Skeletal muscle satellite cell (primary cell): ENCODE measurements around the gene PPFIA1.
A peak's percentile ranks its signal among the peaks of the same experiment; 100 is the strongest.

Experiments
- H3K27me3 ChIP-seq: 2 replicates; pipeline ENCODE4 v1.7.0; 2013; ENCODE audit warnings: low read length; ENCODE audit not compliant: control insufficient read depth, insufficient read depth
- H3K36me3 ChIP-seq: 2 replicates; pipeline ENCODE4 v1.7.0; 2013; ENCODE audit warnings: mild to moderate bottlenecking, control low read depth, low read length; ENCODE audit not compliant: insufficient read depth
- H3K4me1 ChIP-seq: 2 replicates; pipeline ENCODE4 v1.7.0; 2013; ENCODE audit warnings: low read length; ENCODE audit not compliant: control insufficient read depth, insufficient read depth
- H3K4me2 ChIP-seq: 2 replicates; pipeline ENCODE4 v1.7.0; 2013; ENCODE audit warnings: mild to moderate bottlenecking, low read length
- H3K4me3 ChIP-seq: 2 replicates; pipeline ENCODE4 v1.7.0; 2013; ENCODE audit warnings: low read length
- H3K9ac ChIP-seq: 2 replicates; pipeline ENCODE4 v1.7.0; 2013; ENCODE audit warnings: mild to moderate bottlenecking, low read depth, low read length, moderate library complexity
- H3K9me3 ChIP-seq: replicated peaks from 2 replicates; pipeline ENCODE4 v1.7.0; 2013; ENCODE audit warnings: mild to moderate bottlenecking, control low read depth, low read length

Gene PPFIA1

DNA sequence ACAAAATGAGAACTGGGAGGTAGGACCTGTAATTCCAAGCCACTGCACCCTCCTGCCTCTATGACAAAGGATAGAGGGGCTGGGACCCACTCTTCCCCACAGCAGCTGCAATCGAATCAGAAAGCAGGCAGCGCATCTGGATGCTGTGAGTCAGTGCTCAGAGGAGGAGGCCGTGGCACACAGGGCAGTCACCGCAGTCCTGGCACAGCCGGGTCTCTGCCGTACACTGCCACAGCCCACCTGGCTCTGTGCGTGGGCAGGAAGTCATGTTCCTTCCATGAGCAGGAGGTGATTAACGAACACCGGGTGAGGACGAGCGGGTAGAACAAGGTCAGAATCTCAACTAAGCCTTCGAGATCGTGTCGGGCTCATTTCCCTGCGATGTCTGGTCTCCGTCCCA lies 30.2 kb upstream of the PPFIA1 start:
- H3K9me3 ChIP-seq, result no peaks in the 10 kb centered on the region
- H3K4me3 ChIP-seq, result no peak overlapping the region
- no peak overlapping the region for H3K4me2 ChIP-seq
- H3K36me3 ChIP-seq, result no peaks in the 10 kb centered on the region
- peaks cover 11% of the 10 kb centered on the region for H3K4me1 ChIP-seq
- H3K27me3 ChIP-seq, result peaks cover 29% of the 10 kb centered on the region
- no peak overlapping the region for H3K9ac ChIP-seq

DNA sequence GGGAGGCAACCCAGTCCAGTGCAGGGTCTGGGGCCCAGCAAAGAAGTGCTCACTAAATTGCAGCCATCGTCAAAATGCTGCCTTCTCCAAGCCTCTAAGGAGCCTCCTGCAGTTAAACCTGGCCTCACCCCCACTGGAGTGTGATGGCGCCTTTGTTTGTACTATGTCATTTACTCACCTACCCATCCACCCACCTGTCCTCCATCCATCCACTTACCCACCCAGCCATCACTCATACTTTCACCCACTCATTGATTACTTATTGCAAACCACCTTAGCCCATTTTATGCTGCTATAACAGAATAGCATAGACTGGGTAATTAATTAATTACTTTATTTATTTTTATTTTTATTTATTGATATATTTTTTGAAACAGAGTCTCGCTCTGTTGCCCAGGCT lies 28.8 kb upstream of the PPFIA1 start:
- Histone ChIP-seq H3K36me3 (no peaks in the 10 kb centered on the region), H3K4me1 (peaks cover 11% of the 10 kb centered on the region), H3K4me3 (no peak overlapping the region), H3K4me2 (no peak overlapping the region), H3K9me3 (no peaks in the 10 kb centered on the region), H3K27me3 (peaks cover 29% of the 10 kb centered on the region), H3K9ac (no peak overlapping the region)

- no peaks in the 10 kb centered on the region for H3K9me3 ChIP-seq
- no peak overlapping the region for H3K4me2 ChIP-seq
- no peak overlapping the region for H3K9ac ChIP-seq
- H3K27me3 ChIP-seq, result peaks cover 33% of the 10 kb centered on the region
- H3K4me1 ChIP-seq, result peaks cover 17% of the 10 kb centered on the region
- no peak overlapping the region for H3K4me3 ChIP-seq
- H3K36me3 ChIP-seq, result no peaks in the 10 kb centered on the region
Observed at GRCh38 chr11:70242885-70243284, 27.6 kb upstream of the PPFIA1 start.

GRCh38 chr11:70243912-70244652 lies 26.4 kb upstream of the PPFIA1 start:
- Histone ChIP-seq H3K9me3 (no peaks in the 10 kb centered on the region), H3K9ac (no peak overlapping the region), H3K4me3 (no peak overlapping the region), H3K27me3 (peaks cover 43% of the 10 kb centered on the region), H3K36me3 (no peaks in the 10 kb centered on the region), H3K4me1 (peaks cover 17% of the 10 kb centered on the region), H3K4me2 (peak overlapping the region; percentile 18)

- Histone ChIP-seq H3K9ac (no peak overlapping the region), H3K27me3 (peaks cover 43% of the 10 kb centered on the region), H3K4me3 (no peak overlapping the region), H3K4me1 (peaks cover 17% of the 10 kb centered on the region), H3K36me3 (no peaks in the 10 kb centered on the region), H3K4me2 (no peak overlapping the region), H3K9me3 (no peaks in the 10 kb centered on the region)
Observed at GRCh38 chr11:70244698-70245097, 25.8 kb upstream of the PPFIA1 start.

DNA sequence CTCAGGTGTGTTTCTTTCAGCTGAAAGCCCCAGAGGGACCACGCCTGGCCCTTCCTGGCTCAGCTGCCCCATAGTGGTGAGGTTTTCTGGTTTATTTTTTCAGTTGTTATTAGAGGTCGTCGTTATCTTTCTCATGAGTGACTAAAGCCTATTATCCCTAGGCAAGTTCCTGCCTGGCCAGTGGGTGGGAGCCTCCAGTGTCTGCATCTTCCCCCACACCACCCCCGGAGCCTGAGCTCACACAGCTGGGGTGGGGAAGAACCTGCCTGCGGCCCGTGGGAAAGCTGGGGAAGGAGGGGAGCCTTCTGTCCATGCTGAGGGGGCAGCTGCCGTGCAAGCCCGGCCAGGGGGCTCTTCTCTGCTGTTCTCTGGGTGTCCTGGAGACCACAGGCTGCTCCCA lies 24.3 kb upstream of the PPFIA1 start:
- Histone ChIP-seq H3K9me3 (no peaks in the 10 kb centered on the region), H3K4me1 (peaks cover 17% of the 10 kb centered on the region), H3K4me3 (no peak overlapping the region), H3K9ac (no peak overlapping the region), H3K36me3 (no peaks in the 10 kb centered on the region), H3K27me3 (peaks cover 38% of the 10 kb centered on the region), H3K4me2 (no peak overlapping the region)

- Histone ChIP-seq H3K9ac (no peak overlapping the region), H3K4me3 (no peak overlapping the region), H3K27me3 (peaks cover 42% of the 10 kb centered on the region), H3K4me2 (no peak overlapping the region), H3K4me1 (peaks cover 17% of the 10 kb centered on the region), H3K36me3 (no peaks in the 10 kb centered on the region), H3K9me3 (no peaks in the 10 kb centered on the region)
Observed at GRCh38 chr11:70247042-70247709, 23.3 kb upstream of the PPFIA1 start.

DNA sequence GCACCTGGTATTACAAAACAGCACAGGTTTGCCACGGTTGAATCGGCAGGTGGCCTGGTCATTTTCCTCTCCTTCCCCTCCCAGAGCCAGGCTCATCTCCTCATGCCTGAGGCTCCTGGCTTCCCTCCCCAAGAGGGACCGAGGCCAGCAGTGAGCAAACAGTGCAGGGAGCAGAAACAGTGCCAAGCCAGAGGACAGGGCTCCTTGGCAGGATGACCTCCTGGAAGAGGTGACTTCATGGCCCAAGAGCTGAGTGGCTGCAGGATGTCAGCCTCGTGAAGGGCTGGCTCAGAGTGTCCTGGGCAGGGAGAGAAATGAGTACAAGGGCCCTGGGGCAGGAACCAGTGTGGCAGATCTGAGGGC lies 22.8 kb upstream of the PPFIA1 start:
- no peak overlapping the region for H3K4me2 ChIP-seq
- no peaks in the 10 kb centered on the region for H3K9me3 ChIP-seq
- no peak overlapping the region for H3K9ac ChIP-seq
- H3K27me3 ChIP-seq, result peaks cover 37% of the 10 kb centered on the region
- H3K36me3 ChIP-seq, result no peaks in the 10 kb centered on the region
- H3K4me1 ChIP-seq, result peaks cover 17% of the 10 kb centered on the region
- no peak overlapping the region for H3K4me3 ChIP-seq

DNA sequence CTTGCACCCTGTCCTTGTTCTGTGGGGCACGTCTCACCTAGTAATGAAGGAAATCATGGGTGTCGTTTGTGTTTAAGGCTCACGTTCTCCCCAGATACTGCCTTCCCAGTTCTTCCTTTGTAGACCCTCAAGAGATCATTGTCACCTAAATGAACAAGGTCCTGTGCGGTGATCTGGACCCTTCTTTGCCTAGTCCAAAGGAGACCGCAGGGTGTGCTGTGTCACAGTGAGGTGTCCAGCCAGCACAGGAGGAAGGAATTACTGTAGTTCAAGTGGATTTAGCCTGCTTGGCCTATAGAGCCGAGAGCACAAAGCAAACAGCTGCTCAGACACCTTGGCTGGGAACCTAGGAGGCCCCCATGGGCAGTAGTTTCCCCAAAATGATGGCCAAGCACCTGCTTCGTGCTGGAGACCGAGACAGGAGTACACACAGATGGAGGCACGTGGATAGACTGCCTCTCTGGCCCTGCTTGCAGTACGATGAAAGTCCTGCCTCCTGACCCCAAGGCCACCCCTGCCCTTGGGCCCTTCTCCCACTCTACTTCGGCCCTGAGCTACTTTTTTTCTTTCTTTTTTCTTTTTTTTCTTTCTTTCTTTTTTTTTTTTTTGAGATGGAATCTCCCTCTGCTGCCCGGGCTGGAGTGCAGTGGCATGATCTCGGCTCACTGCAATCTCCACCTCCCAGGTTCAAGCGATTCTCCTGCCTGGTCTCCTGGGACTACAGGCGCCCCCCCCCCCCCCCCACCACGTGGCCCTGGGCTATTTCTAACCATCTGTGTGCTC lies 19.4 kb upstream of the PPFIA1 start:
- Histone ChIP-seq H3K4me3 (no peak overlapping the region), H3K4me2 (no peak overlapping the region), H3K27me3 (peaks cover 42% of the 10 kb centered on the region), H3K9ac (no peak overlapping the region), H3K36me3 (no peaks in the 10 kb centered on the region), H3K9me3 (no peaks in the 10 kb centered on the region), H3K4me1 (peaks cover 6% of the 10 kb centered on the region)

DNA sequence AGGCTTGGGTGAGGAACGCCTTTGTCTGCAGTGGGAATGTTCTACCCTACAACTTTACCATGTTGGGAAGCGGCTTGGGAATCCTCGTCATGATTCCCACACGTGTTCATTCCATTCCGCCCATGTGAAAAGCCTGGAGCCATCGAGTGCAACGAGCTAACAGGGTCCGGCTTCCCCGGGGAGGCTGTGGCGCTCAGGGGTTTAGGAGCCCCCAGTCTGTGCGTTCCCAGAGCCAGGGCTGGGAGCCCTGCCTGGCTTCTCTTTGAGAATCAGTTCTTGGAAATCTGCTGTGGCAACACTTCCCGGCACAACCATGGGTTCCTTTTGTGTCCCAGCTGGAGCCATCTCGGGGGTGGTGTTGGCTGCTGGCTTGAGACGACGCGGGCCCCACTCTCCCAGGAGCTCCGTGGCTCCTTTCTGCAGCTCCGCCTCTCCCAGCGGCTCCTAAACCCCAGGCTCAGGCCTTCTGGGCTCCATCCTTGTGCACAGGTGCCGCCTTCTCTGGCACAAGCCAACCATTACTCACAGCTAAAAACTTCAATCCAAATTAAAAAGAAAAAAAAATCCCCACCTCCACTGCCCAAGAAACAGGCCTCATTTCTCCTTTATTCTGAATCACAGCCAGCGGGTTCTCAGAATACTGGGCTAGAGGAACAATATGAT lies 18.7 kb upstream of the PPFIA1 start:
- Histone ChIP-seq H3K27me3 (peaks cover 43% of the 10 kb centered on the region), H3K9me3 (no peaks in the 10 kb centered on the region), H3K4me2 (no peak overlapping the region), H3K9ac (no peak overlapping the region), H3K4me1 (peaks cover 6% of the 10 kb centered on the region), H3K36me3 (no peaks in the 10 kb centered on the region), H3K4me3 (no peak overlapping the region)

DNA sequence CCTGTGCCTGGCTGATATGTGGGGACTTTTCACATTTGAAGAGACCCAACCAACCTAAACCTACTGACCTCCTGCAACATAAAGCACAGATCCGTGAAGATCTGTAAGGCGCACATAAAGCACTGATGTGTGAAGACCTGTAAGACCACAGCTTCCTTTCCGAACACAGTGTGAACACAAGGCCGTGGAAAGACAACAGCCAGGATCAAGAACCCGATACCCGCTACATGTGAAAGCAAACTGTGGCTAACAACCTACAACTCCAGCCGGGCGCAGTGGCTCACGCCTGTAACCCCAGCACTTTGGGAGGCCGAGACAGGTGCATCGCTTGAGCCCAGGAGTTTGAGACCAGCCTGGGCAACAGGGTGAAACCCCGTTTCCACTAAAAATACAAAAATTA lies 17.6 kb upstream of the PPFIA1 start:
- Histone ChIP-seq H3K9ac (no peak overlapping the region), H3K27me3 (peaks cover 42% of the 10 kb centered on the region), H3K9me3 (no peaks in the 10 kb centered on the region), H3K4me3 (no peak overlapping the region), H3K4me1 (no peaks in the 10 kb centered on the region), H3K36me3 (no peaks in the 10 kb centered on the region), H3K4me2 (no peak overlapping the region)
